ENCODE data around the gene PLSCR5.
A peak's percentile ranks its signal among the peaks of the same experiment; 100 is the strongest.

The PLSCR5 gene

DNA sequence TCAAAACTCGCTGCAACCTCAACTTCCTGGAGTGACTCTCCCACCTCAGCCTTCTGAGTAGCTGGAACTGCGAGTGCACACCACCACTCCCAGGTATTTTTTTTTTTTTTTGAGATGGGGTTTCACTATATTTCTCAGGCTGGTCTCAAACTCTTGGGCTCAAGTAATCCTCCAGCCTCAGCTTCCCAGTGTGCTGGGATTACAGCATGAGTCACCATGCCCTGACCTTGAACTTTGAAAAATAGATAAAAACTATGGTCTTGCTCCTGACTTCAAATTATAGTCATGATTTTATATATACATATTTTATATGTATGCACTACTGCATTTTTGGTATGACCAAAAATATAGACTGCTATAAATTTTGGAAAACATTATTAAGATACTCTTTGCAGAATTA is 6.9 kb upstream of the PLSCR5 start:
- TF ChIP-seq, protein P1, sequence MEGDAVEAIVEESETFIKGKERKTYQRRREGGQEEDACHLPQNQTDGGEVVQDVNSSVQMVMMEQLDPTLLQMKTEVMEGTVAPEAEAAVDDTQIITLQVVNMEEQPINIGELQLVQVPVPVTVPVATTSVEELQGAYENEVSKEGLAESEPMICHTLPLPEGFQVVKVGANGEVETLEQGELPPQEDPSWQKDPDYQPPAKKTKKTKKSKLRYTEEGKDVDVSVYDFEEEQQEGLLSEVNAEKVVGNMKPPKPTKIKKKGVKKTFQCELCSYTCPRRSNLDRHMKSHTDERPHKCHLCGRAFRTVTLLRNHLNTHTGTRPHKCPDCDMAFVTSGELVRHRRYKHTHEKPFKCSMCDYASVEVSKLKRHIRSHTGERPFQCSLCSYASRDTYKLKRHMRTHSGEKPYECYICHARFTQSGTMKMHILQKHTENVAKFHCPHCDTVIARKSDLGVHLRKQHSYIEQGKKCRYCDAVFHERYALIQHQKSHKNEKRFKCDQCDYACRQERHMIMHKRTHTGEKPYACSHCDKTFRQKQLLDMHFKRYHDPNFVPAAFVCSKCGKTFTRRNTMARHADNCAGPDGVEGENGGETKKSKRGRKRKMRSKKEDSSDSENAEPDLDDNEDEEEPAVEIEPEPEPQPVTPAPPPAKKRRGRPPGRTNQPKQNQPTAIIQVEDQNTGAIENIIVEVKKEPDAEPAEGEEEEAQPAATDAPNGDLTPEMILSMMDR (IDR thresholded peaks at IDR 0.05) = no peak

DNA sequence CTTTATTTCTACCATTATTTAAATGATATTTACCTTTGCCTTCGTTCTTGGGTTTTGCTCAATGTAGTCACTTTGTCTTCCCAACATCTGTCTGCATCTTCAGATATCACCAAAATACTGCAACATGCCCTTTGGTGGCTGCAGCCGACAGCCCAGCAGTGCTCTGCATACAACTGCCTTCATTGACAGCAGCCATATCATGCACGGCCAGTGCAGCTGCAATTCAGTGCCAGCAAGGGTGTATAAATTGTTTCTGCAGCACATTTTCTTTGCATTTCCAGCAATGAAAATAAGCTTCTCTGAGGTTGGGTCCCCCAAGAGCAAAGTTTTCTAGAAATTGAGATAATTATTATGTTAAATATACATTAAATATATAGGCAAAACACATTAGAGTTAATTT is 6.0 kb upstream of the PLSCR5 start:
- TF ChIP-seq, protein P1 (IDR thresholded peaks at IDR 0.05) = no peak

- TF ChIP-seq, protein P1 (IDR thresholded peaks at IDR 0.05) = no peak
Measured at GRCh38 chr3:146598535-146598934, 6.6 kb downstream of the PLSCR5 start.

GRCh38 chr3:146594843-146595482 is 10.2 kb downstream of the PLSCR5 start:
- TF ChIP-seq, protein P1 (IDR thresholded peaks at IDR 0.05) = peak; percentile 46

- TF ChIP-seq, protein P1 (IDR thresholded peaks at IDR 0.05) = no peak
Measured at GRCh38 chr3:146593776-146594175, 11.4 kb downstream of the PLSCR5 start.

DNA sequence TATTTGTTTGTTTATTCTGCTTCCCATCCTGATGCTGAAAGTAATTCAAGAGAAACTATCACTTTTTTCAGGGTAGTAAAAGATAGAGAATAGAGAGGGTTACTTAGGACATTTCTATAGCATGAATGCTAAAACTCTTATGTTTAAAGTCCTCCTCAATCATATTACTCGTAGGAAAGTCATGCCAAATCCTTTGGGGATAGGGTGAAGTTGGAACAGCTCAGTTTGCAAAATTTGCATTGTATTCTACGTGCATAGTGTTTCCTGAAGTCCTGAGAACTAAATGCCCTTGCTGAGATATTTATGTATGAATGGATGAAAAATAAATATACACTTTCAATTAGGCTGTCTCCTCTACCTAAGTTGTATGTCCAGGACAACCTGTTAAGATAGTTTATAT is 14.6 kb downstream of the PLSCR5 start:
- TF ChIP-seq, protein P1 (IDR thresholded peaks at IDR 0.05) = no peak

GRCh38 chr3:146589899-146590508 is 15.1 kb downstream of the PLSCR5 start:
- TF ChIP-seq, protein P1 (IDR thresholded peaks at IDR 0.05) = peak; percentile 67

Data from LNCAP (cell line).